ENCODE results near the gene DRC3.

Gene DRC3

DNA sequence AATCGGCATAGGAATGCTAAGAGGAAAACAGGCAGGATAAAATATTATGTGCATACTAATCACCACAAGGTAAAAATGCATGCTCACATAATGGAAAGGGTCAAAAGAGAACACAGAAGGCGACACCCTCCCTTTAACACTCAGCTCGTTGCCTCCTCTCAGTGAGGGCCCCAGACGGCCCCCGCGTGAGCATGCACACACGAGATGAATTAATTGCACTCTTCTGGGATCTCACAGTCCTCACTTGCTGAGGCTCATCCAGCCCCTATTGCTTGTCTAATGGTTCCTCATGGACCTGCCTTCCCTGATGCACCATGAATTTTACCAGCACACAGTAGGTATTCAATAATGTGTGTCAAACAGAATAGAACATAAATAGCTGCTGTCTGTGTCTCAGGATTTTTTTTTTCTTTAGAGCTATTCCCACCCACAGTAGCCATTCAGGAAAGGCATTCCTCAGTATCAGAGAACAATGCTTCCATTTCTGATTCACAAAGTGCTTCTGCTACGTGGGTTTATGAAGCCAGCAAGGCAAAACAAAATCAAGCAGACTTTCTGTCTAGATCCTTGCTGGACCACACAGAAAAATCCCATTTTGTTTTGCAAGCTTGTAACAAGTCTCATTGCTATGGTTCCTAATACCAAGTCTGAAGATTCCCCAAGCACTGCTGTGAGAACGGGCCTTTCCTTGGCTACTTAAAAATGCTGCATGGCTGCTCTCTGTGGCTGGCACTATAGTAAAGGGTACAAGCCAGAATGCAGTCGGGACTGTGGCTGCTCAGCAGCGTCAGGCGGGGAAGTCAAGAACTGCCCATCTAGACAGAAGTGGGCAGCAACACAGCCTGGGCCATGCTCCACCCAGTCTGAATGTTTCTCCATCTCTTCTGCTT, 44.0 kb upstream of the DRC3 start:
- TF ChIP-seq ZC3H10 (CRISPR knock-in tag; IDR thresholded peaks at IDR 0.05) (no peak), ZNF70 (CRISPR knock-in tag; IDR thresholded peaks at IDR 0.05) (no peak), GLIS3 (CRISPR knock-in tag; IDR thresholded peaks at IDR 0.05) (no peak), ZNF8 (CRISPR knock-in tag; IDR thresholded peaks at IDR 0.05) (no peak)
- ATAC-seq: no peak

DNA sequence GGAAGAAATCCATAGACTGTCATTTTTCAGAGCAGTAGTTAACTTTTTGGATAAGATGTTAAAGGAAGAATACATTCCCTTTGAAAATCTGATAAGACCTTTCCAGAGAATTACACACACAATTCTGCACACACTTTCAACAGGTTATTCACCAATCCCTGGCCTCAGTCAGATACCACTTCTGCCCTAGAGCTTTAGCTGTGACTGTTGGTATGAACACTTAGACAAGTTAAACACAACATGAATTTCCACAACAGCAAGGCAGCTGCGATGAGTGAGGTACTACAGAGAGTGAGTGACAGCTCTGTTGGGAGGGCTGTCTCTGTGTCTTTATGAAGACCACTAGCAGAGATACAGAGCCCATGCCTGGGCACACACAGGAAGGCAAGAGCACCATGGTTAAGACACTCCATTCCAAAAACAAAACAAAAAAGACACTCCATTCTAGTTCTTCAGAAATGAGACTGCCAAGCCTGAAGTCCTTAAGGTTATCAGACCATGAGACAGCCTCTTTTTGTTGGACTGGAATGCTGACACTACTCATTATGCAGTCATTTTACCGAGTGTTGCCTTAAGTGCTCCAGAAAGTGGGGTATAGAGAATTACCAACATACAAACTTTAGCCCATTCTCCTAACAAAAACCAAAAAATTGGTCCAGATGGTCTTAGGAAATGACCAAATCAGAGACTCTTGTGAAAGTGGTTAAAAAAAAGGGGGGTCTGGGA, 42.8 kb upstream of the DRC3 start:
- ATAC-seq: peak; percentile 14; the same call in 1 of the 3 replicates
- TF ChIP-seq RARB (CRISPR knock-in tag; IDR thresholded peaks at IDR 0.05): no peak
- no peak for TF ChIP-seq ZNF8 (CRISPR knock-in tag; IDR thresholded peaks at IDR 0.05)
- TF ChIP-seq ESRRG (CRISPR knock-in tag; IDR thresholded peaks at IDR 0.05): no peak
- TF ChIP-seq ZC3H10 (CRISPR knock-in tag; IDR thresholded peaks at IDR 0.05): no peak
- no peak for TF ChIP-seq ZNF70 (CRISPR knock-in tag; IDR thresholded peaks at IDR 0.05)
- no peak for TF ChIP-seq ZNF565 (CRISPR knock-in tag; conservative IDR thresholded peaks at IDR 0.05; ENCODE audit: low read depth)
- TF ChIP-seq, protein P1, sequence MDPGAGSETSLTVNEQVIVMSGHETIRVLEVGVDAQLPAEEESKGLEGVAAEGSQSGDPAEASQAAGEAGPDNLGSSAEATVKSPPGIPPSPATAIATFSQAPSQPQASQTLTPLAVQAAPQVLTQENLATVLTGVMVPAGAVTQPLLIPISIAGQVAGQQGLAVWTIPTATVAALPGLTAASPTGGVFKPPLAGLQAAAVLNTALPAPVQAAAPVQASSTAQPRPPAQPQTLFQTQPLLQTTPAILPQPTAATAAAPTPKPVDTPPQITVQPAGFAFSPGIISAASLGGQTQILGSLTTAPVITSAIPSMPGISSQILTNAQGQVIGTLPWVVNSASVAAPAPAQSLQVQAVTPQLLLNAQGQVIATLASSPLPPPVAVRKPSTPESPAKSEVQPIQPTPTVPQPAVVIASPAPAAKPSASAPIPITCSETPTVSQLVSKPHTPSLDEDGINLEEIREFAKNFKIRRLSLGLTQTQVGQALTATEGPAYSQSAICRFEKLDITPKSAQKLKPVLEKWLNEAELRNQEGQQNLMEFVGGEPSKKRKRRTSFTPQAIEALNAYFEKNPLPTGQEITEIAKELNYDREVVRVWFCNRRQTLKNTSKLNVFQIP (CRISPR knock-in tag; IDR thresholded peaks at IDR 0.05; ENCODE audit: borderline replicate concordance, low read depth): no peak
- TF ChIP-seq CSDC2 (CRISPR knock-in tag; IDR thresholded peaks at IDR 0.05): no peak
- no peak for TF ChIP-seq BACH2 (CRISPR knock-in tag; IDR thresholded peaks at IDR 0.05; ENCODE audit: borderline replicate concordance)
- TF ChIP-seq ZFP30 (CRISPR knock-in tag; IDR thresholded peaks at IDR 0.05): no peak
- TF ChIP-seq TOX (CRISPR knock-in tag; IDR thresholded peaks at IDR 0.05; ENCODE audit: borderline replicate concordance): no peak
- no peak for TF ChIP-seq TCF4 (CRISPR knock-in tag; IDR thresholded peaks at IDR 0.05; ENCODE audit: borderline replicate concordance)
- TF ChIP-seq, protein P2, sequence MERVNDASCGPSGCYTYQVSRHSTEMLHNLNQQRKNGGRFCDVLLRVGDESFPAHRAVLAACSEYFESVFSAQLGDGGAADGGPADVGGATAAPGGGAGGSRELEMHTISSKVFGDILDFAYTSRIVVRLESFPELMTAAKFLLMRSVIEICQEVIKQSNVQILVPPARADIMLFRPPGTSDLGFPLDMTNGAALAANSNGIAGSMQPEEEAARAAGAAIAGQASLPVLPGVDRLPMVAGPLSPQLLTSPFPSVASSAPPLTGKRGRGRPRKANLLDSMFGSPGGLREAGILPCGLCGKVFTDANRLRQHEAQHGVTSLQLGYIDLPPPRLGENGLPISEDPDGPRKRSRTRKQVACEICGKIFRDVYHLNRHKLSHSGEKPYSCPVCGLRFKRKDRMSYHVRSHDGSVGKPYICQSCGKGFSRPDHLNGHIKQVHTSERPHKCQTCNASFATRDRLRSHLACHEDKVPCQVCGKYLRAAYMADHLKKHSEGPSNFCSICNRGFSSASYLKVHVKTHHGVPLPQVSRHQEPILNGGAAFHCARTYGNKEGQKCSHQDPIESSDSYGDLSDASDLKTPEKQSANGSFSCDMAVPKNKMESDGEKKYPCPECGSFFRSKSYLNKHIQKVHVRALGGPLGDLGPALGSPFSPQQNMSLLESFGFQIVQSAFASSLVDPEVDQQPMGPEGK (CRISPR knock-in tag; IDR thresholded peaks at IDR 0.05; ENCODE audit: borderline replicate concordance): no peak
- TF ChIP-seq PPARA (CRISPR knock-in tag; IDR thresholded peaks at IDR 0.05; ENCODE audit: borderline replicate concordance): no peak
- no peak for TF ChIP-seq ISL1 (CRISPR knock-in tag; IDR thresholded peaks at IDR 0.05)
- no peak for TF ChIP-seq OSR1 (CRISPR knock-in tag; IDR thresholded peaks at IDR 0.05)

DNA sequence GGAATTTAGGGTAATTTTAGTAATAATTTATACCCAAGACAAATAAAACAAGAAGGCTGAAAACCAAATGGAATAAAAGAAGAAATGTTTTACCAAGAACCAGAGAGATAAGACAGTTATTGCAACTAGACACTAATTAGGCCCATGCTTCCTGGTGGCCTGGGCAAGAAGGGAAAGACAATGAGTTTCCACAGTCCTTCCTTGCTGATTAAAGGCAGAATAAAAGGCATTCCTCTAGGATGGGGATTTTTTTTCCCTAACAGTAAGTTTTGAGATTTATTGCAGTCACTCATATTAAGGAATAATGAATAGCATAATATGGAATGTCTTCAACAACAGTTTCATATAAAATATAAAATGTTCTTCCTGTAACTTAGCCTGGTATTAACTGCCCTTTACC, 42.0 kb upstream of the DRC3 start:
- TF ChIP-seq, protein P2 (CRISPR knock-in tag; IDR thresholded peaks at IDR 0.05; ENCODE audit: borderline replicate concordance): no peak
- TF ChIP-seq PPARA (CRISPR knock-in tag; IDR thresholded peaks at IDR 0.05; ENCODE audit: borderline replicate concordance): no peak
- TF ChIP-seq ISL1 (CRISPR knock-in tag; IDR thresholded peaks at IDR 0.05): peak; percentile 59
- 0 out of 2 replicates have a peak, but pooled peaks have one; percentile 55 for TF ChIP-seq ZC3H10 (CRISPR knock-in tag; IDR thresholded peaks at IDR 0.05)
- TF ChIP-seq ZNF565 (CRISPR knock-in tag; conservative IDR thresholded peaks at IDR 0.05; ENCODE audit: low read depth): no peak
- TF ChIP-seq CSDC2 (CRISPR knock-in tag; IDR thresholded peaks at IDR 0.05): no peak
- no peak for TF ChIP-seq ARNTL (CRISPR knock-in tag; IDR thresholded peaks at IDR 0.05; ENCODE audit: borderline replicate concordance, low read depth)
- ATAC-seq: peak; percentile 56

DNA sequence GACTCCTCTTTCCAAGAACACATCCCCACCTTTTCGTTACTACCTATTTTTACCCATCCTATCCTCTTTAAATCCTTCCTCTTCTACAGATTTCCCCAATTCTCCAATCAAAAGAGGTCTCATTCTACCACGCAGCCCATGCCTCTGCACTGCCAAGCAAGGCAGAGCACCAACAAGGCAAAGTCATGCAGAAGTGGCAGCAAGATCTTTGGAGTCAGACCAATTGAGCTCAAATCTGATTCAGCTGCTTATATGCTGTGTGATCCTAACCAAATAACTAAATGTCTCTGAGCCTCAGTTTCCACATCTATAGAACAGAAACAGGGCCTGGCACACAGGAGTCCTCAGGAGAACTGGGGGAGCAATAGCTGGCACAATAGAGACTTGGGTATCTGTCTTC, 41.5 kb upstream of the DRC3 start:
- no peak for ATAC-seq
- TF ChIP-seq TCF4 (CRISPR knock-in tag; IDR thresholded peaks at IDR 0.05; ENCODE audit: borderline replicate concordance): no peak
- TF ChIP-seq CSDC2 (CRISPR knock-in tag; IDR thresholded peaks at IDR 0.05): no peak
- TF ChIP-seq TOX (CRISPR knock-in tag; IDR thresholded peaks at IDR 0.05; ENCODE audit: borderline replicate concordance): no peak
- TF ChIP-seq, protein P3, sequence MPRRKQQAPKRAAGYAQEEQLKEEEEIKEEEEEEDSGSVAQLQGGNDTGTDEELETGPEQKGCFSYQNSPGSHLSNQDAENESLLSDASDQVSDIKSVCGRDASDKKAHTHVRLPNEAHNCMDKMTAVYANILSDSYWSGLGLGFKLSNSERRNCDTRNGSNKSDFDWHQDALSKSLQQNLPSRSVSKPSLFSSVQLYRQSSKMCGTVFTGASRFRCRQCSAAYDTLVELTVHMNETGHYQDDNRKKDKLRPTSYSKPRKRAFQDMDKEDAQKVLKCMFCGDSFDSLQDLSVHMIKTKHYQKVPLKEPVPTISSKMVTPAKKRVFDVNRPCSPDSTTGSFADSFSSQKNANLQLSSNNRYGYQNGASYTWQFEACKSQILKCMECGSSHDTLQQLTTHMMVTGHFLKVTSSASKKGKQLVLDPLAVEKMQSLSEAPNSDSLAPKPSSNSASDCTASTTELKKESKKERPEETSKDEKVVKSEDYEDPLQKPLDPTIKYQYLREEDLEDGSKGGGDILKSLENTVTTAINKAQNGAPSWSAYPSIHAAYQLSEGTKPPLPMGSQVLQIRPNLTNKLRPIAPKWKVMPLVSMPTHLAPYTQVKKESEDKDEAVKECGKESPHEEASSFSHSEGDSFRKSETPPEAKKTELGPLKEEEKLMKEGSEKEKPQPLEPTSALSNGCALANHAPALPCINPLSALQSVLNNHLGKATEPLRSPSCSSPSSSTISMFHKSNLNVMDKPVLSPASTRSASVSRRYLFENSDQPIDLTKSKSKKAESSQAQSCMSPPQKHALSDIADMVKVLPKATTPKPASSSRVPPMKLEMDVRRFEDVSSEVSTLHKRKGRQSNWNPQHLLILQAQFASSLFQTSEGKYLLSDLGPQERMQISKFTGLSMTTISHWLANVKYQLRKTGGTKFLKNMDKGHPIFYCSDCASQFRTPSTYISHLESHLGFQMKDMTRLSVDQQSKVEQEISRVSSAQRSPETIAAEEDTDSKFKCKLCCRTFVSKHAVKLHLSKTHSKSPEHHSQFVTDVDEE (CRISPR knock-in tag; IDR thresholded peaks at IDR 0.05): no peak
- TF ChIP-seq ESRRG (CRISPR knock-in tag; IDR thresholded peaks at IDR 0.05): no peak
- no peak for TF ChIP-seq ARNTL (CRISPR knock-in tag; IDR thresholded peaks at IDR 0.05; ENCODE audit: borderline replicate concordance, low read depth)
- TF ChIP-seq, protein P1 (CRISPR knock-in tag; IDR thresholded peaks at IDR 0.05; ENCODE audit: borderline replicate concordance, low read depth): no peak

Data from SK-N-SH treated with all-trans-retinoic acid at 6 μM for 48 hours (cell line).